SK-N-SH (cell line): ENCODE measurements around the gene KIAA0513. TPM values are rescaled to one million over a fixed set of nuclear protein-coding genes. Genes with fewer than 3 reads are reported as not detected.

ENCODE experiments used
- CTCF ChIA-PET: fragments of 300-600, 350-600 bp; formaldehyde crosslinking; extraction: SDS; loops from one replicate; lab custom pipeline; 2021; lab: Yijun Ruan, JAX
- POLR2A ChIA-PET: fragments of 350-600 bp; sonication (Branson Sonifier 250); formaldehyde crosslinking; extraction: SDS; loops from one replicate; lab custom pipeline; 2020; ENCODE audit warnings: antibody characterized with exemption, inconsistent platforms; lab: Yijun Ruan, JAX
- DNase-seq: peaks from one replicate; pipeline ENCODE4 v3.0.0; 2012
- H2AFZ ChIP-seq: fragments of 200-600 bp; sonication (generic); 2 replicates; pipeline ENCODE4 v1.8.1; 2016; ENCODE audit warnings: antibody characterized with exemption, mild to moderate bottlenecking, low read depth
- H3F3A ChIP-seq: fragments of 200-600 bp; sonication (generic); replicated peaks from 2 replicates; pipeline ENCODE3; 2016; ENCODE audit warnings: antibody characterized with exemption, mild to moderate bottlenecking; ENCODE audit not compliant: insufficient read depth
- H3K27ac ChIP-seq, 2 experiments: fragments of 200-500 bp in 1 of 2; fragments of 200-600 bp in 1 of 2; sonication (Bioruptor generic) in 1 of 2; sonication (generic), shearing (Covaris generic) in 1 of 2; 2 replicates each; pipeline versions ENCODE4 v1.5.1 to v1.6.1; 2014 to 2016; ENCODE audit warnings: low read depth in 2 of 2, inconsistent platforms in 1 of 2, low read length in 1 of 2, mild to moderate bottlenecking in 1 of 2, mixed read lengths in 1 of 2
- H3K27me3 ChIP-seq: fragments of 200-600 bp; sonication (generic), shearing (Covaris generic); 2 replicates; pipeline ENCODE4 v1.6.1; 2016; ENCODE audit warnings: mixed run types; ENCODE audit not compliant: insufficient read depth
- H3K36me3 ChIP-seq, 2 experiments: fragments of 200-500 bp in 1 of 2; fragments of 200-600 bp in 1 of 2; sonication (Bioruptor generic) in 1 of 2; sonication (generic) in 1 of 2; replicated peaks in 1 of 2; 2 replicates each; pipeline versions ENCODE3 to v1.5.1; 2014 to 2016; ENCODE audit warnings: low read length in 1 of 2, mild to moderate bottlenecking in 1 of 2; ENCODE audit not compliant: insufficient read depth in 2 of 2, control insufficient read depth in 1 of 2
- H3K4me1 ChIP-seq, 2 experiments: fragments of 200-500 bp in 1 of 2; fragments of 200-600 bp in 1 of 2; sonication (Bioruptor generic) in 1 of 2; sonication (generic), shearing (Covaris generic) in 1 of 2; 2 replicates each; pipeline versions ENCODE4 v1.5.1 to v1.6.1; 2014 to 2016; ENCODE audit warnings: low read depth in 1 of 2, low read length in 1 of 2, mixed run types in 1 of 2; ENCODE audit not compliant: insufficient read depth in 2 of 2, control insufficient read depth in 1 of 2
- H3K4me2 ChIP-seq: fragments of 200-600 bp; sonication (generic), shearing (Covaris generic); 2 replicates; pipeline ENCODE4 v1.6.1; 2017; ENCODE audit warnings: mixed run types
- H3K4me3 ChIP-seq, 2 experiments: fragments of 200-500 bp in 1 of 2; fragments of 200-600 bp in 1 of 2; sonication (Bioruptor generic) in 1 of 2; sonication (generic), shearing (Covaris generic) in 1 of 2; 2 replicates each; pipeline versions ENCODE4 v1.5.1 to v1.8.1; 2014 to 2016; ENCODE audit warnings: low read depth in 2 of 2, inconsistent platforms in 1 of 2, low read length in 1 of 2, mild to moderate bottlenecking in 1 of 2, mixed read lengths in 1 of 2, moderate library complexity in 1 of 2
- H3K79me2 ChIP-seq: fragments of 200-600 bp; sonication (generic); 2 replicates; pipeline ENCODE4 v1.8.1; 2017; ENCODE audit warnings: mild to moderate bottlenecking; ENCODE audit not compliant: insufficient read depth
- H3K9ac ChIP-seq: fragments of 200-600 bp; sonication (generic); 2 replicates; pipeline ENCODE4 v1.6.1; 2017; ENCODE audit warnings: mixed run types
- H3K9me2 ChIP-seq: fragments of 200-600 bp; sonication (generic); 2 replicates; pipeline ENCODE4 v1.6.1; 2017; ENCODE audit warnings: mixed run types
- H3K9me3 ChIP-seq: fragments of 200-600 bp; sonication (generic); 2 replicates; pipeline ENCODE4 v1.6.1; 2017; ENCODE audit warnings: mixed run types, mild to moderate bottlenecking, moderate library complexity
- H4K20me1 ChIP-seq: fragments of 200-600 bp; sonication (generic); 2 replicates; pipeline ENCODE4 v1.6.1; 2017; ENCODE audit warnings: mild to moderate bottlenecking, mixed run types; ENCODE audit not compliant: insufficient read depth
- ELF1 ChIP-seq: IDR thresholded peaks from 2 replicates; pipeline ENCODE4 v1.4.0; 2012
- EP300 ChIP-seq, 2 experiments: IDR thresholded peaks; 2 replicates each; pipeline versions ENCODE4 v1.4.0 to v1.6.1; 2012; ENCODE audit warnings: borderline replicate concordance in 1 of 2, low read depth in 1 of 2, low read length in 1 of 2
- EZH2phosphoT487 ChIP-seq: fragments of 200-600 bp; sonication (generic); IDR thresholded peaks from 2 replicates; pipeline ENCODE4 v1.6.1; 2017; ENCODE audit warnings: low read depth, mixed run types, mild to moderate bottlenecking, antibody characterized with exemption, moderate library complexity, borderline replicate concordance
- FOSL2 ChIP-seq: IDR thresholded peaks from 2 replicates; pipeline ENCODE4 v1.4.0; 2012; ENCODE audit warnings: low read depth, mild to moderate bottlenecking, moderate library complexity, borderline replicate concordance
- FOXJ3 ChIP-seq: sonication (generic); formaldehyde crosslinking; IDR thresholded peaks from 2 replicates; pipeline ENCODE4 v1.5.1; 2020; ENCODE audit warnings: mild to moderate bottlenecking, missing genetic modification reagents
- FOXM1 ChIP-seq: IDR thresholded peaks from 2 replicates; pipeline ENCODE4 v1.4.0; 2012; ENCODE audit warnings: low read depth, mild to moderate bottlenecking
- GABPA ChIP-seq: IDR thresholded peaks from 2 replicates; pipeline ENCODE4 v1.4.0; 2012; ENCODE audit warnings: low read depth, mild to moderate bottlenecking
- MAX ChIP-seq: IDR thresholded peaks from 2 replicates; pipeline ENCODE4 v1.4.0; 2012; ENCODE audit warnings: low read depth
- MEF2A ChIP-seq: IDR thresholded peaks from 2 replicates; pipeline ENCODE4 v1.4.0; 2012; ENCODE audit warnings: low read depth, borderline replicate concordance
- MXI1 ChIP-seq: IDR thresholded peaks from 2 replicates; pipeline ENCODE4 v1.6.1; 2012; ENCODE audit warnings: mild to moderate bottlenecking, low read depth, low read length, improper control_type of control experiment
- NFIC ChIP-seq: IDR thresholded peaks from 2 replicates; pipeline ENCODE4 v1.4.0; 2012; ENCODE audit warnings: borderline replicate concordance
- RXRA ChIP-seq: IDR thresholded peaks from 2 replicates; pipeline ENCODE4 v1.4.0; 2012; ENCODE audit warnings: low read depth, mild to moderate bottlenecking, borderline replicate concordance
- SIN3A ChIP-seq: IDR thresholded peaks from 2 replicates; pipeline ENCODE4 v1.6.1; 2012; ENCODE audit warnings: low read depth, mild to moderate bottlenecking, low read length, moderate library complexity, borderline replicate concordance
- SMC3 ChIP-seq: IDR thresholded peaks from 2 replicates; pipeline ENCODE4 v1.6.1; 2012; ENCODE audit warnings: low read depth, low read length, improper control_type of control experiment
- TAF1 ChIP-seq: IDR thresholded peaks from 2 replicates; pipeline ENCODE4 v1.6.1; 2012; ENCODE audit warnings: low read depth, mild to moderate bottlenecking, low read length, moderate library complexity, borderline replicate concordance
- TEAD4 ChIP-seq: IDR thresholded peaks from 2 replicates; pipeline ENCODE4 v1.4.0; 2012; ENCODE audit warnings: mild to moderate bottlenecking, borderline replicate concordance; ENCODE audit not compliant: insufficient read depth
- USF1 ChIP-seq: IDR thresholded peaks from 2 replicates; pipeline ENCODE4 v1.4.0; 2012; ENCODE audit warnings: low read depth, borderline replicate concordance
- WGBS: methylation state at CpG from one replicate; pipeline ENCODE4 v1.1.6; 2017; ENCODE audit warnings: low lambda C conversion rate; 5-methylcytosine and 5-hydroxymethylcytosine counted together
- polyA plus RNA-seq, 3 experiments: library from polyadenylated mRNA; depleted of rRNA; stranded (reverse); fragments of >200 nt; gene quantifications; 2 replicates each; pipeline ENCODE4 v1.2.3, GENCODE V29; 2012
- TF ChIP-seq, protein P1 (sequence below): fragments of 150-350 bp; IDR thresholded peaks from 2 replicates; pipeline ENCODE4 v1.6.1; 2016; ENCODE audit warnings: mild to moderate bottlenecking, low read depth, low read length
- TF ChIP-seq, protein P2 (sequence below): IDR thresholded peaks from 2 replicates; pipeline ENCODE4 v1.6.1; 2012; ENCODE audit warnings: mild to moderate bottlenecking, low read depth, low read length, moderate library complexity

Gene KIAA0513
- polyA plus RNA-seq, 1 of the 3 experiments (the other 2 are of a cell fraction), result 6.5 TPM

GRCh38 chr16:85134789-85135142 is 107.2 kb downstream of the KIAA0513 start:
- TF ChIP-seq TEAD4 (no peak), MXI1 (no peak), SMC3 (no peak), EP300 (IDR thresholded peaks at IDR 0.05; ENCODE audit: borderline replicate concordance in 1 of 2, low read depth in 1 of 2, low read length in 1 of 2) (no peak), EZH2phosphoT487 (no peak), RXRA (no peak), ELF1 (no peak), SIN3A (no peak), TAF1 (no peak), FOSL2 (no peak), USF1 (no peak), MAX (no peak), NFIC (no peak), FOXJ3 (CRISPR knock-in tag) (no peak), MEF2A (no peak), GABPA (no peak), FOXM1 (no peak)
- TF ChIP-seq, protein P1, sequence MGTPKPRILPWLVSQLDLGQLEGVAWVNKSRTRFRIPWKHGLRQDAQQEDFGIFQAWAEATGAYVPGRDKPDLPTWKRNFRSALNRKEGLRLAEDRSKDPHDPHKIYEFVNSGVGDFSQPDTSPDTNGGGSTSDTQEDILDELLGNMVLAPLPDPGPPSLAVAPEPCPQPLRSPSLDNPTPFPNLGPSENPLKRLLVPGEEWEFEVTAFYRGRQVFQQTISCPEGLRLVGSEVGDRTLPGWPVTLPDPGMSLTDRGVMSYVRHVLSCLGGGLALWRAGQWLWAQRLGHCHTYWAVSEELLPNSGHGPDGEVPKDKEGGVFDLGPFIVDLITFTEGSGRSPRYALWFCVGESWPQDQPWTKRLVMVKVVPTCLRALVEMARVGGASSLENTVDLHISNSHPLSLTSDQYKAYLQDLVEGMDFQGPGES, result no peak
- TF ChIP-seq, protein P2, sequence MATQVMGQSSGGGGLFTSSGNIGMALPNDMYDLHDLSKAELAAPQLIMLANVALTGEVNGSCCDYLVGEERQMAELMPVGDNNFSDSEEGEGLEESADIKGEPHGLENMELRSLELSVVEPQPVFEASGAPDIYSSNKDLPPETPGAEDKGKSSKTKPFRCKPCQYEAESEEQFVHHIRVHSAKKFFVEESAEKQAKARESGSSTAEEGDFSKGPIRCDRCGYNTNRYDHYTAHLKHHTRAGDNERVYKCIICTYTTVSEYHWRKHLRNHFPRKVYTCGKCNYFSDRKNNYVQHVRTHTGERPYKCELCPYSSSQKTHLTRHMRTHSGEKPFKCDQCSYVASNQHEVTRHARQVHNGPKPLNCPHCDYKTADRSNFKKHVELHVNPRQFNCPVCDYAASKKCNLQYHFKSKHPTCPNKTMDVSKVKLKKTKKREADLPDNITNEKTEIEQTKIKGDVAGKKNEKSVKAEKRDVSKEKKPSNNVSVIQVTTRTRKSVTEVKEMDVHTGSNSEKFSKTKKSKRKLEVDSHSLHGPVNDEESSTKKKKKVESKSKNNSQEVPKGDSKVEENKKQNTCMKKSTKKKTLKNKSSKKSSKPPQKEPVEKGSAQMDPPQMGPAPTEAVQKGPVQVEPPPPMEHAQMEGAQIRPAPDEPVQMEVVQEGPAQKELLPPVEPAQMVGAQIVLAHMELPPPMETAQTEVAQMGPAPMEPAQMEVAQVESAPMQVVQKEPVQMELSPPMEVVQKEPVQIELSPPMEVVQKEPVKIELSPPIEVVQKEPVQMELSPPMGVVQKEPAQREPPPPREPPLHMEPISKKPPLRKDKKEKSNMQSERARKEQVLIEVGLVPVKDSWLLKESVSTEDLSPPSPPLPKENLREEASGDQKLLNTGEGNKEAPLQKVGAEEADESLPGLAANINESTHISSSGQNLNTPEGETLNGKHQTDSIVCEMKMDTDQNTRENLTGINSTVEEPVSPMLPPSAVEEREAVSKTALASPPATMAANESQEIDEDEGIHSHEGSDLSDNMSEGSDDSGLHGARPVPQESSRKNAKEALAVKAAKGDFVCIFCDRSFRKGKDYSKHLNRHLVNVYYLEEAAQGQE, result no peak
- H4K20me1 ChIP-seq, result no peaks in the 10 kb centered on the region
- H3F3A ChIP-seq, result peaks cover 2% of the 10 kb centered on the region
- H2AFZ ChIP-seq, result no peak overlapping the region
- POLR2A ChIA-PET, result no interaction called here
- H3K27me3 ChIP-seq, result no peaks in the 10 kb centered on the region
- H3K4me3 ChIP-seq, result no peak overlapping the region
- H3K27ac ChIP-seq, result no peak overlapping the region
- no peaks in the 10 kb centered on the region for H3K9me3 ChIP-seq
- DNase-seq, result no peak
- H3K4me1 ChIP-seq, result peaks cover 9 to 25% of the 10 kb centered on the region in 2 experiments
- H3K9me2 ChIP-seq, result no peaks in the 10 kb centered on the region
- no peak overlapping the region for H3K9ac ChIP-seq
- H3K36me3 ChIP-seq, result no peaks in the 10 kb centered on the region
- no peak overlapping the region for H3K4me2 ChIP-seq
- CTCF ChIA-PET, result interaction anchor here (0.6 to 2.7 kb wide), 3 partner anchors 15 to 32 kb away, joined by 3 to 14 read pairs (median 7); no protein-coding TSS in a partner anchor
- 87% methylated on average over 10 of the region's 14 CpGs for WGBS
- no peaks in the 10 kb centered on the region for H3K79me2 ChIP-seq
